ENCODE measurements around the gene PCDHB12.
"Not testable (repeated sequence)": the region's sequence is repeated elsewhere in the genome, so short reads cannot be mapped to it uniquely, and the experiment has no call there.

PCDHB12 gene

DNA sequence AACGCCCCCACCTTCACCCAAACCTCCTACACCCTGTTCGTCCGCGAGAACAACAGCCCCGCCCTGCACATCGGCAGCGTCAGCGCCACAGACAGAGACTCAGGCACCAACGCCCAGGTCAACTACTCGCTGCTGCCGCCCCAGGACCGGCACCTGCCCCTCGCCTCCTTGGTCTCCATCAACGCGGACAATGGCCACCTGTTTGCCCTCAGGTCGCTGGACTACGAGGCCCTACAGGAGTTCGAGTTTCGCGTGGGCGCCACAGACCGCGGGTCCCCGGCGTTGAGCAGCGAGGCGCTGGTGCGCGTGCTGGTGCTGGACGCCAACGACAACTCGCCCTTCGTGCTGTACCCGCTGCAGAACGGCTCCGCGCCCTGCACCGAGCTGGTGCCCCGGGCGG is 16.3 kb downstream of the PCDHB12 start:
- Mint-ChIP-seq H3K27me3 (peaks cover 14% of the 10 kb centered on the region), H3K9me3 (peaks cover 14% of the 10 kb centered on the region)
- not testable (repeated sequence) for H3K27ac Mint-ChIP-seq; DNase-seq (ENCODE audit: low spot score in 2 of 2); H3K4me3 Mint-ChIP-seq; H3K36me3 Mint-ChIP-seq; H3K4me1 Mint-ChIP-seq; ATAC-seq (ENCODE audit: low read depth)

DNA sequence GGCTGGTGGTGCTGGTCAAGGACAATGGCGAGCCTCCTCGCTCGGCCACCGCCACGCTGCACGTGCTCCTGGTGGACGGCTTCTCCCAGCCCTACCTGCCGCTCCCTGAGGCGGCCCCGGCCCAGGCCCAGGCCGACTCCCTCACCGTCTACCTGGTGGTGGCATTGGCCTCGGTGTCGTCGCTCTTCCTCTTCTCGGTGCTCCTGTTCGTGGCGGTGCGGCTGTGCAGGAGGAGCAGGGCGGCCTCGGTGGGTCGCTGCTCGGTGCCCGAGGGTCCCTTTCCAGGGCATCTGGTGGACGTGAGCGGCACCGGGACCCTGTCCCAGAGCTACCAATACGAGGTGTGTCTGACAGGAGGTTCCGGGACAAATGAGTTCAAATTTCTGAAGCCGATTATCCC is 16.9 kb downstream of the PCDHB12 start:
- H3K27ac Mint-ChIP-seq; H3K4me3 Mint-ChIP-seq; H3K9me3 Mint-ChIP-seq; DNase-seq (ENCODE audit: low spot score in 2 of 2); H3K36me3 Mint-ChIP-seq; ATAC-seq (ENCODE audit: low read depth); H3K4me1 Mint-ChIP-seq: not testable (repeated sequence)
- peaks cover 11% of the 10 kb centered on the region for H3K27me3 Mint-ChIP-seq

DNA sequence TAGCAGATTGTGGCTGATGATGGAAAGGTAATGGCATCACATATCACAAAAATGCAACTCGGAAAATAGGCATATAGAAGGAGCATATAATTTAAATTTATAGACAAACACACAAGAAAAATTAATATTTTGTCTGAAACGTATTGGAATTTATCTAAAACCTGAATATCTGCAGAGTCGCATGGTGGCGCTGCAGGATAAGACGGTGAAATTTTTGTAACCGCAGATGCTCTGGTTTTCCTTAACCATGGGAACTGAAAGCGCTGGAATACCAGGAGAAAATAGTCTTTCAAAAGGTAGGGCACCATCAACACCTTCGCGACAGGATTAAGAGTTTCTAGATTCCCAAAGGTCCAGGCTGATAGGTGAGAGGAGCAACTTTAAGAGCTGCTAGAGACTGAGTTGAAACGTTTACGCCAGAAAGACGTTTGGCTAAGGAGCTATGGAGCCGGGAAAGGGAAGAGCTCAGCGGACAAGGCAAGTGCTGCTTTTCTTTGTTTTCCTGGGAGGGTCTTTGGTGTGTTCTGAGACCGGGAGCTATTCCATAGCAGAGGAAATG is 25.7 kb downstream of the PCDHB12 start:
- Mint-ChIP-seq H3K9me3 (peaks cover 23% of the 10 kb centered on the region), H3K36me3 (peaks cover 8% of the 10 kb centered on the region)

DNA sequence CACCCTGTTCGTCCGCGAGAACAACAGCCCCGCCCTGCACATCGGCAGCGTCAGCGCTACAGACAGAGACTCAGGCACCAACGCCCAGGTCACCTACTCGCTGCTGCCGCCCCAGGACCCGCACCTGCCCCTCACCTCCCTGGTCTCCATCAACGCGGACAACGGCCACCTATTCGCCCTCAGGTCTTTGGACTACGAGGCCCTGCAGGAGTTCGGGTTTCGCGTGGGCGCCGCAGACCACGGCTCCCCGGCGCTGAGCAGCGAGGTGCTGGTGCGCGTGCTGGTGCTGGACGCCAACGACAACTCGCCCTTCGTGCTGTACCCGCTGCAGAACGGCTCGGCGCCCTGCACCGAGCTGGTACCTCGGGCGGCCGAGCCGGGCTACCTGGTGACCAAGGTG is 27.4 kb downstream of the PCDHB12 start:
- not testable (repeated sequence) for H3K27ac Mint-ChIP-seq; H3K4me1 Mint-ChIP-seq; DNase-seq (ENCODE audit: low spot score in 2 of 2); H3K27me3 Mint-ChIP-seq; H3K36me3 Mint-ChIP-seq; H3K4me3 Mint-ChIP-seq; ATAC-seq (ENCODE audit: low read depth)
- H3K9me3 Mint-ChIP-seq = peaks cover 30% of the 10 kb centered on the region

More for the DNA sequence above, 25.7 kb downstream of the PCDHB12 start:
- no peaks in the 10 kb centered on the region for H3K4me1 Mint-ChIP-seq
- ATAC-seq (ENCODE audit: low read depth) (no peak), DNase-seq (ENCODE audit: low spot score in 2 of 2) (no peak)
- peaks cover 4% of the 10 kb centered on the region for H3K27me3 Mint-ChIP-seq
- no peak overlapping the region for H3K27ac Mint-ChIP-seq
- no peak overlapping the region for H3K4me3 Mint-ChIP-seq

DNA sequence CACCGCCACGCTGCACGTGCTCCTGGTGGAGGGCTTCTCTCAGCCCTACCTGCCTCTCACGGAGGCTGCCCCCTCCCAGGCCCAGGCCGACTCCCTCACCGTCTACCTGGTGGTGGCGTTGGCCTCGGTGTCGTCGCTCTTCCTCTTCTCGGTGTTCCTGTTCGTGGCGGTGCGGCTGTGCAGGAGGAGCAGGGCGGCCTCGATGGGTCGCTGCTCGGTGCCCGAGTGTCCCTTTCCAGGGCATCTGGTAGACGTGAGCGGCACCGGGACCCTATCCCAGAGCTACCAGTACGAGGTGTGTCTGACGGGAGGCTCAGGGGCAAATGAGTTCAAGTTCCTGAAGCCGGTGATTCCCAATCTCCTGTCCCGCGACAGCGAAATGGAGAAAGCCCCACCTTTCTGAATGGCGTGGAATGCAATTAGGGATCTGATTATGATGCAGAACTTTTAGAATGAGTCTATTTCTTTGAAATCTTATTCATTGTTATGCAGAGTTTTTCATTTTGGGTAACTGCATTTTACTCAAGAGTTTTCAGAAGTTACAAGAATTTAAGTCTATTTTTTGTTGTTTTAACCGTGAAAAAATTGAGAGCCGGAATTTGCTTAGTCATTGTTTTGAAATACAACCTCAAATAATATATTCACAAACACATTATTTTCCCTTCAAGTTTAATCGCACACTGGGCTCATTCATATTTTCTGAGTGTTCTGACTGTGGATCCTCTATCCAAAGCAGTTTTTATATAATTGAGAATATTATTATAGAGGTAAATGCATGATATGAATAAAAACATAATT is 28.2 kb downstream of the PCDHB12 start:
- H3K4me3 Mint-ChIP-seq = no peak overlapping the region
- no peak for ATAC-seq (ENCODE audit: low read depth)
- no peak overlapping the region for H3K27ac Mint-ChIP-seq
- H3K27me3 Mint-ChIP-seq = peaks cover 7% of the 10 kb centered on the region
- peaks cover 8% of the 10 kb centered on the region for H3K36me3 Mint-ChIP-seq
- no peaks in the 10 kb centered on the region for H3K4me1 Mint-ChIP-seq
- DNase-seq (ENCODE audit: low spot score in 2 of 2) = no peak
- H3K9me3 Mint-ChIP-seq = peaks cover 26% of the 10 kb centered on the region

DNA sequence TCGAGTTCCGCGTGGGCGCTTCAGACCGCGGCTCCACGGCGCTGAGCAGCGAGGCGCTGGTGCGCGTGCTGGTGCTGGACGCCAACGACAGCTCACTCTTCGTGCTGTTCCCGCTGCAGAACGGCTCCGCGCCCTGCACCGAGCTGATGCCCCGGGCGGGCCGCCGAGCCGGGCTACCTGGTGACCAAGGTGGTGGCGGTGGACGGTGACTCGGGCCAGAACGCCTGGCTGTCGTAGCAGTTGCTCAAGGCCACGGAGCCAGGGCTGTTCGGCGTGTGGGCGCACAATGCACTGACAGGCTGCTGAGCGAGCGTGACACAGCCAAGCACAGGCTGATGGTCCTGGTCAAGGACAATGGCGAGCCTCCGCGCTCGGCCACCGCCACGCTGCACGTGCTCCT is 33.0 kb downstream of the PCDHB12 start:
- H3K36me3 Mint-ChIP-seq = peaks cover 7% of the 10 kb centered on the region
- peaks cover 19% of the 10 kb centered on the region for H3K9me3 Mint-ChIP-seq
- H3K27me3 Mint-ChIP-seq = peaks cover 6% of the 10 kb centered on the region
- H3K4me3 Mint-ChIP-seq = no peak overlapping the region
- H3K27ac Mint-ChIP-seq = no peak overlapping the region
- ATAC-seq (ENCODE audit: low read depth) (no peak), DNase-seq (ENCODE audit: low spot score in 2 of 2) (no peak)
- no peaks in the 10 kb centered on the region for H3K4me1 Mint-ChIP-seq

DNA sequence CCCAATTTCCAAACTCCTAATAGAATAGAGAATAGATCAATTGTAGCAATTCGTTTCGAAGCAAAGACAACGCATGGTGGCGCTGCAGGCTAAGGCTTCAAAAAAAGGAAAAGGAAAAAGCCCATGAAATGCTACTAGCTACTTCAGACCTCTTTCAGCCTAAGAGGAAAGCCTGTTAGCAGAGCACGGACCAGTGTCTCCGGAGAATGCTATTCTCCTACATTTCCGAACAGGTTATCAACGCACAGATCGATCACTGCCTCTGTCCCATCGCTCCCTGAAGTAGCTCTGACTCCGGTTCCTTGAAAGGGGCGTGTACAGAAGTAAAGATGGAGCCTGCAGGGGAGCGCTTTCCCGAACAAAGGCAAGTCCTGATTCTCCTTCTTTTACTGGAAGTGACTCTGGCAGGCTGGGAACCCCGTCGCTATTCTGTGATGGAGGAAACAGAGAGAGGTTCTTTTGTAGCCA is 36.8 kb downstream of the PCDHB12 start, which contains the start of gene PCDHB15:
Gene PCDHB15 (plus strand): TSS at position 146 of the 468 bp plus-strand sequence. CDS start 184 bp downstream, at position 330.
- no peak for ATAC-seq (ENCODE audit: low read depth)
- no peak for DNase-seq (ENCODE audit: low spot score in 2 of 2)
- Mint-ChIP-seq H3K27me3 (peaks cover 2% of the 10 kb centered on the region), H3K36me3 (peaks cover 3% of the 10 kb centered on the region), H3K4me1 (no peaks in the 10 kb centered on the region), H3K27ac (no peak within 1 kb of the TSS), H3K4me3 (no peak within 1 kb of the TSS), H3K9me3 (peaks cover 22% of the 10 kb centered on the region)

DNA sequence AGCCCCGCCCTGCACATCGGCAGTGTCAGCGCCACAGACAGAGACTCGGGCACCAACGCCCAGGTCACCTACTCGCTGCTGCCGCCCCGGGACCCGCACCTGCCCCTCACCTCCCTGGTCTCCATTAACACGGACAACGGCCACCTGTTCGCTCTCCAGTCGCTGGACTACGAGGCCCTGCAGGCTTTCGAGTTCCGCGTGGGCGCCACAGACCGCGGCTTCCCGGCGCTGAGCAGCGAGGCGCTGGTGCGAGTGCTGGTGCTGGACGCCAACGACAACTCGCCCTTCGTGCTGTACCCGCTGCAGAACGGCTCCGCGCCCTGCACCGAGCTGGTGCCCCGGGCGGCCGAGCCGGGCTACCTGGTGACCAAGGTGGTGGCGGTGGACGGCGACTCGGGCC is 38.5 kb downstream of the PCDHB12 start:
- not testable (repeated sequence) for H3K4me1 Mint-ChIP-seq, H3K36me3 Mint-ChIP-seq

DNA sequence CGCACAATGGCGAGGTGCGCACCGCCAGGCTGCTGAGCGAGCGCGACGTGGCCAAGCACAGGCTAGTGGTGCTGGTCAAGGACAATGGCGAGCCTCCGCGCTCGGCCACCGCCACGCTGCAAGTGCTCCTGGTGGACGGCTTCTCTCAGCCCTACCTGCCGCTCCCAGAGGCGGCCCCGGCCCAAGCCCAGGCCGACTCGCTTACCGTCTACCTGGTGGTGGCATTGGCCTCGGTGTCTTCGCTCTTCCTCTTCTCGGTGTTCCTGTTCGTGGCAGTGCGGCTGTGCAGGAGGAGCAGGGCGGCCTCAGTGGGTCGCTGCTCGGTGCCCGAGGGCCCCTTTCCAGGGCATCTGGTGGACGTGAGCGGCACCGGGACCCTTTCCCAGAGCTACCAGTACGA is 38.9 kb downstream of the PCDHB12 start:
- not testable (repeated sequence) for H3K4me3 Mint-ChIP-seq; H3K27ac Mint-ChIP-seq; H3K4me1 Mint-ChIP-seq; ATAC-seq (ENCODE audit: low read depth); H3K36me3 Mint-ChIP-seq; H3K27me3 Mint-ChIP-seq; DNase-seq (ENCODE audit: low spot score in 2 of 2)
- H3K9me3 Mint-ChIP-seq = peaks cover 21% of the 10 kb centered on the region

More for the DNA sequence above, 38.5 kb downstream of the PCDHB12 start:
- DNase-seq (ENCODE audit: low spot score in 2 of 2); H3K4me3 Mint-ChIP-seq; ATAC-seq (ENCODE audit: low read depth); H3K27ac Mint-ChIP-seq; H3K27me3 Mint-ChIP-seq: not testable (repeated sequence)
- peaks cover 19% of the 10 kb centered on the region for H3K9me3 Mint-ChIP-seq

DNA sequence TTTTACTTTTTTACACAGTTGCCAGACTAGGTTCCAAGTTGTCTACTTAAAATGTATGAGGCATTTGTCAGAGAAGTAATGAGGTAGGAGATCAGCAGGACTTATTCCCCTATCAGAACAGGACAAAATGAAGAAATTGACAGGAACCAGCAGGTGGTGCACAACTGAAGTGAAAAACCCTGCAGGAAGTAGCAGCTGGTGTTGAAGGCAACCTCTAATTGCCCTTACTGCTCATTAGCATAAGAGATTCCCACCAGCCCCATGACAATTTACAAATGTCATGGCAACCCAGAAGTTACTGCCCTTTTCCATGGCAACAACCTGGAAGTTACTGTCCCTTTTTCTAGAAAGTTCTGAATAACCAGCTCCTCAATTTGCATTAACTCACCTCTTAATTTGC is 42.1 kb downstream of the PCDHB12 start:
- ATAC-seq (ENCODE audit: low read depth) (no peak), DNase-seq (ENCODE audit: low spot score in 2 of 2) (no peak)
- no peak overlapping the region for H3K27ac Mint-ChIP-seq
- no peaks in the 10 kb centered on the region for H3K27me3 Mint-ChIP-seq
- H3K9me3 Mint-ChIP-seq = peaks cover 22% of the 10 kb centered on the region
- H3K36me3 Mint-ChIP-seq = peaks cover 4% of the 10 kb centered on the region
- H3K4me1 Mint-ChIP-seq = no peaks in the 10 kb centered on the region
- H3K4me3 Mint-ChIP-seq = no peak overlapping the region

DNA sequence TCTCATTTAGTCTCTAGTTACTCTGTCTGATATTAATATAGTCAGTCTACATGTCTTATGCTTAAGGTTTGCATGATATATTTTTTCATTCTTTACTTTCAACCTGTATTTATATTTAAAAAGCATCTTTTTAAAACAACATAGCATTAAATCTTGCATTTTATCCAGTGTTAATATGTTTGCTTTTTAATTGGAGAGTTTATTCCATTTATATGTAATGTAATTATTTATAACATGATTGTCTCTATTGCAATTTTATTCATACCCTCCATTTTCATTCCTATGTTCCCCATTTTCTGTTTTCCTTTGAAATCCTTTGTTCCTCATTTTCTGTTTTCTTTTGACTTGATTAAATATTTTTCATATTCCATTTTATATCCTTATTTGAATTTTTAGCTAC is 49.9 kb downstream of the PCDHB12 start:
- ATAC-seq (ENCODE audit: low read depth) (no peak), DNase-seq (ENCODE audit: low spot score in 2 of 2) (no peak)
- Mint-ChIP-seq H3K27ac (no peak overlapping the region), H3K36me3 (peaks cover 18% of the 10 kb centered on the region), H3K4me3 (no peak overlapping the region), H3K9me3 (peaks cover 18% of the 10 kb centered on the region), H3K27me3 (no peaks in the 10 kb centered on the region), H3K4me1 (no peaks in the 10 kb centered on the region)

DNA sequence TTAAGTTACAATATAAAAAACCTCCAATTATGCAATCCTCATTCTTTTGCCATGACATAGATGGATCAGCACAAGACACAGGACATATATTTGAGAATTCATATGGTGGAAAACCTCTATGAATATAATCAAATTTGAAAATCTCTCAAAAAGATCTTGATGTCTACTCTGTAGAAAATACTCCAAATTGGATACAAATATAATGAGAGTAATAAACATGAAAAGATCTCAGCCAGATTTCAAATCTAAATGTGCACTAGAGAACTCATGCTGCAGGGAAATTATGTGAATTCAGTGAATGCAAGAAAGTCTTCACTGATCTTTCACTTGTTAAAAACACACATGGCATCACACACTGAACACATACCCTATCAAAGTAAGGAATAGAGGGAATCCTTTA is 50.4 kb downstream of the PCDHB12 start:
- ATAC-seq (ENCODE audit: low read depth) = no peak
- Mint-ChIP-seq H3K27ac (no peak overlapping the region), H3K36me3 (peaks cover 19% of the 10 kb centered on the region)

DNA sequence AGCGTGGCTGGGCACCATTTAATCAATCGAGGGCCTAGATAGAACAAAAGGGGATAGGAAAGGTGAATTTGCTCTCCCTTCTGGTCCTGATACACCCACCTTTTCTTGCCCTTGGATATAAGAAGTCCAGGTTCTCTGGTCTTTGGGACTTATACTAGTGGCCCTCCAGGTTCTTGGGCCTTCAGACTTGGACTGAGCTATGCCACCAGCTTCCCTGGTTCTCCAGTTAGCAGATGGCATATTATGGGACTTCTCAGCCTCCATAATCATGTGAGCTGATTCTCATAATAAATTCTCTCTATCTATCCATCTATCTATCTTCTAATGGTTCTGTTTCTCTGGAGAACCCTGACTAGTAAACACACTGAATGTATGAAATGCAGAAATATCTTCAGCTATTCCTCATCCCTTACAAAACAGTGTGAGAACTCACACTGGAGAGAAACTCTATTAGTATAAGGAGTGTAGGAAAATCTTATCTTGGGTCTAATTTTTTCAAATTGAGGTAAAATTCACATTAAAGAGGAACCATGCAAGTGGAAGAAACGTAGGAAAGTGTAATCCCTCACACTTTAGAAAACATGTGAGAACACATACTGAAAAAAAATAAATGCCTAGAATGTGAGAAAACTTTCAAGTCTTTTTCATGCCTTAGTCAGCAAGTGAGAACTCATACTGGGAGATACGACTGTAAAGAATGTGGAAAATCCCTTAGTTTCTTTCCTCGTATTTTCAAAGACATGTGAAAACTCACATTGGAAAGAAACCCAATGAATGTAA is 52.1 kb downstream of the PCDHB12 start:
- H3K27ac Mint-ChIP-seq = no peak overlapping the region
- no peak overlapping the region for H3K4me3 Mint-ChIP-seq
- peaks cover 26% of the 10 kb centered on the region for H3K36me3 Mint-ChIP-seq
- ATAC-seq (ENCODE audit: low read depth) (no peak), DNase-seq (ENCODE audit: low spot score in 2 of 2) (no peak)
- no peaks in the 10 kb centered on the region for H3K4me1 Mint-ChIP-seq
- H3K9me3 Mint-ChIP-seq = peaks cover 17% of the 10 kb centered on the region
- H3K27me3 Mint-ChIP-seq = no peaks in the 10 kb centered on the region

More for the DNA sequence above, 50.4 kb downstream of the PCDHB12 start:
- no peak for DNase-seq (ENCODE audit: low spot score in 2 of 2)
- Mint-ChIP-seq H3K4me1 (no peaks in the 10 kb centered on the region), H3K9me3 (peaks cover 20% of the 10 kb centered on the region), H3K27me3 (no peaks in the 10 kb centered on the region), H3K4me3 (no peak overlapping the region)

DNA sequence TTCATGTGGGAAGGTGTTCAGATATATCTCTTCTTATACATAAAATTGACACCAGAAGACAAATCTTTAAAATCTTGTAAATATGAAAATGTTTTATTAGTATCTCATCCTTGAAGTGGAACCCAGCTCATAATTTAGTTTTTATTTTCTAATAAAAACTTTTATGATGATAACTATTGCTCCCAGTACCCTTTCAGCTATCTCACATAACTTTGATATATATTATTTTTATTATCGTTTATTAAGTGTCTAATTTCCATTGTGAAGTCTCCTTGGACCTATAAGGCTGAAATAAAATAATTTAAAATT is 52.7 kb downstream of the PCDHB12 start:
- Mint-ChIP-seq H3K9me3 (peaks cover 20% of the 10 kb centered on the region), H3K4me1 (no peaks in the 10 kb centered on the region), H3K27me3 (no peaks in the 10 kb centered on the region), H3K4me3 (no peak overlapping the region), H3K27ac (no peak overlapping the region), H3K36me3 (peaks cover 29% of the 10 kb centered on the region)
- DNase-seq (ENCODE audit: low spot score in 2 of 2) = no peak
- no peak for ATAC-seq (ENCODE audit: low read depth)

Measured in memory B cell (primary cell).